KBM-7 (cell line): ENCODE data around the gene RRBP1.

Experiments used
- DNase-seq: peaks from one replicate; pipeline ENCODE4 v3.0.0-alpha.2; 2015
- in situ Hi-C: fragments of 300-500 bp; cut with MboI; formaldehyde crosslinking; loops from 2 replicates; pipeline ENCODE4 v1.14.3; 2020; ENCODE audit warnings: low sequenced_read_pairs, low pct_unique_long_range_greater_than_20kb, mixed read lengths

Gene RRBP1

GRCh38 chr20:17641993-17642392, 40.0 kb downstream of the RRBP1 start:
- in situ Hi-C loops, result no loop called here
- no peak for DNase-seq

DNA sequence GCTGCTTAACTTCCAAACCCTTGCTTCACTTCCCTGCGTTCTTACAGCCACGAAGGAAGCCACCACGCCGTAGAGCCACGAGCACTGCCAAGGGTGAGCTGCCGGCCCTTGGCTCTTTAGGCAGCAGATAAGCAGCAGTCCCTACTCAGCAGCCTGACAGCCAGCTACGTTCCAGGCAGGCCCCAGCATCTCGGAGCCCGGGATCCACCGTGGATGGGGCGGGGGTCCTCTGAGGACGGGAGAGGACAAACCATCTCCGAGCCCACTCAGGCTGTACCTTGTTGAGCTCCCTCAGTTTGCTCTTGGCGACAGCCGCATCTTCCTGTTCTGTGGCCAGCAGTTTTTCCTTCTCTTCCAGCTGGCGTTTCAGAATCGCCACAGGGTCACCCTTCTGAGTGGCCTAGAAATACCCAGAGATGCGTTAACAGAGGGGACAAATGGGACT, 40.5 kb downstream of the RRBP1 start:
- in situ Hi-C loops, result no loop called here
- DNase-seq, result no peak

- DNase-seq, result no peak
- in situ Hi-C loops, result no loop called here
These were observed 41.1 kb downstream of the RRBP1 start for GRCh38 chr20:17640875-17641378.

GRCh38 chr20:17640146-17640874, 41.7 kb downstream of the RRBP1 start:
- DNase-seq, result no peak
- in situ Hi-C loops, result no loop called here

DNA sequence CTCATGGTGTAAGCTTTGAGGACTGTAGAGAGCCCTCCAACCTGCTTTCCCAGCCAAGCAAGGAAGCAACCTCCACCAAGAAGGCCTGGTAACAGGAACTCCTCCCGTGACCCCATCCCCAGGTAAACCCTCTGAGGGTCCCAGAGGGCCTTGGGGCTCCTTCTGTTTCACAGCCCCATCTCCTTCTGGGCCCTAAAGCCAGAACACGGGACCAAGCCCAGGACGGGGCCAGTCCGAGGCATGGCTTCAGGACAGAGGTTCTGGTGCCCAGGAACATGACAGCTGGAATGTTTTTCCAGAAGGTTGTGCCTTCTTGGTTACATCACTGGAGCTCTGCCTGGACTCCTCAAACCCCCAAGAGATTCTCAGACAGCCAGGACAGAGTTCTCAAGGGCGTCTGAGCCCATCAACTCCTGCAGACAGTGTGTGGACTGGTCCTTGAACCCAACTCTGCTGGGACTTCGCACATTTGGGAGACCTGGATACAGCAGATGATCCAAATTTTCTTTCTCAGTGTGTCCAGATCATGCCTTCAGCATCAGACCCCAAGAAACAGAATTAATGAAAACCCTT, 43.1 kb downstream of the RRBP1 start:
- in situ Hi-C loops, result no loop called here
- no peak for DNase-seq

GRCh38 chr20:17637985-17638640, 43.9 kb downstream of the RRBP1 start:
- in situ Hi-C loops, result no loop called here
- DNase-seq, result no peak

GRCh38 chr20:17637413-17637780, 44.6 kb downstream of the RRBP1 start:
- in situ Hi-C loops, result no loop called here
- DNase-seq, result no peak

DNA sequence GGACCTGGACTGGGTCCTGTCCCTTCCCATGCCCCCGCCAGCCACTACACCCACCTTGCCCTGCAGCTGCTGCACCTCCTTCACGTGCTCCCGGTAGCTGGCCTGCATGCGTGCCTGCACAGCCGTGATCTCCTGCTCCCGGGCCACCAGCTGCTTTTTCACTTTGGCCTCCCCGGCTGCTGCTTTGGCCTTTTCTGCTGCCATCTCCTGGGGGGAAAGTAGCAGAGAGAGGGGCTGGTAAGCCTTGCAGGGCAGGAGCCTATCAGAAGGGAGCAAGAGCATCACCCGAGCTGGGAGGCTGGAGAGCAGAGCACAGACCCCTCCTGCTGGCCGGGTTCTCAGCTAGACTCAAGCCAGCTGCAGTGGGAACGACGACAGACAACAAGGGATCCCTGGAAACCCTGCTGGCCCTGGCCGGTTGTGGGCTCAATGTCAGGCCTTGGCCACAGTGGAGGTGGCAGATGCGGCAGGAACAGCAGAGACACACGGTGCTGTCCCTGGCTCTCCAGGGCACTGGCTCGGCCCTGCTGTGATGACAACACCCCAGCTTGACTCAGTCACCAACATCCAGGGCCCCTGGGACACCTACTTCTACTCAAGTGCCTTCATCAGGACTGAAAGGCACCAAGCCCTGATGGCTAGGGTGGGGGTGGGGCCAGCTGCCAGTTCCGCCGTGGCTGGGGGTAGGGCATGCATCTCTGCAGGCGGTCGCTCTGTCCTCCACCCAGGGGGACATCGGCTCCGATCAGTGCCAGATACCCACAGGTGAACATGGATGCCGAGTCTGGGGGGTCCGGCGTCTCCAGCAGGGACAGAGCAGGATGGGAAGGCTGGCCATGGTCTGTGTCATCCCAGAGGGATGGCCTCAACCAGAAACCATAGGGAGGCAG, 45.3 kb downstream of the RRBP1 start:
- no peak for DNase-seq
- in situ Hi-C loops, result no loop called here

GRCh38 chr20:17635332-17636244, 46.5 kb downstream of the RRBP1 start:
- DNase-seq, result no peak
- in situ Hi-C loops, result no loop called here

- no peak for DNase-seq
- in situ Hi-C loops, result no loop called here
These were observed 47.2 kb downstream of the RRBP1 start for GRCh38 chr20:17634661-17635331.

- DNase-seq, result no peak
- in situ Hi-C loops, result no loop called here
These were observed 48.1 kb downstream of the RRBP1 start for GRCh38 chr20:17633850-17634500.

GRCh38 chr20:17633221-17633849, 48.7 kb downstream of the RRBP1 start:
- in situ Hi-C loops, result no loop called here
- no peak for DNase-seq

- no peak for DNase-seq
- in situ Hi-C loops, result no loop called here
These were observed 50.3 kb downstream of the RRBP1 start for GRCh38 chr20:17631576-17632319.

DNA sequence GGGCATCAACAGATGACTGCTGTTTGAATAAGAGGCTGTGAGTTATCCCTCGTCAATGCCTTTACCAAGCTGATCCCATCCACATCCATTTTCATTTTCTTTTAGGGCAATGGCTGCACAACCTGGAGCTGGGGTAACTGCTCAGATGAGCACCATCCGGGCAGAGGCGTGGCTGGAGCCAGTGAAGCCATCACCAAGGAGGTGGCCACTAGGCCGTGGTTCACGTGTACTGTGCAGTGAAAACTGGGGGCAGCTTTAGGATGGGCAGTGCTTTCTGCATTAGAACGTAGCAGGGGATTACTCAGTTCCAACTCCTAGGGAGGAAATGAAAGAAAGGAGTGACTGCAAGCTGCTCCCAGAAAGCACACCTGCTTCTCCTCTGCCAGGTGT, 51.2 kb downstream of the RRBP1 start:
- in situ Hi-C loops, result no loop called here
- no peak for DNase-seq

GRCh38 chr20:17630151-17630805, 51.8 kb downstream of the RRBP1 start:
- in situ Hi-C loops, result no loop called here

GRCh38 chr20:17629678-17630089, 52.4 kb downstream of the RRBP1 start:
- in situ Hi-C loops, result no loop called here
- no peak for DNase-seq

More at GRCh38 chr20:17630151-17630805, 51.8 kb downstream of the RRBP1 start:
- DNase-seq, result no peak
